A172 (cell line): Measurements from ENCODE around the gene ZBTB45. TPM values are rescaled to one million over a fixed set of nuclear protein-coding genes. Genes with fewer than 3 reads are reported as not detected.
"Not testable (repeated sequence)": the region's sequence is repeated elsewhere in the genome, so short reads cannot be mapped to it uniquely, and the experiment has no call there.

Experiments
- DNase-seq: peaks from one replicate; pipeline ENCODE4 v3.0.0-alpha.2; 2015; ENCODE audit warnings: low spot score
- total RNA-seq: library from RNA; depleted of rRNA; stranded (reverse); fragments of >200 nt; shearing (Covaris generic); gene quantifications from 2 replicates; pipeline ENCODE4 v1.2.3, GENCODE V29; 2014

Gene ZBTB45
- total RNA-seq, 1 experiment from 2014 or later = 11.9 TPM

DNA sequence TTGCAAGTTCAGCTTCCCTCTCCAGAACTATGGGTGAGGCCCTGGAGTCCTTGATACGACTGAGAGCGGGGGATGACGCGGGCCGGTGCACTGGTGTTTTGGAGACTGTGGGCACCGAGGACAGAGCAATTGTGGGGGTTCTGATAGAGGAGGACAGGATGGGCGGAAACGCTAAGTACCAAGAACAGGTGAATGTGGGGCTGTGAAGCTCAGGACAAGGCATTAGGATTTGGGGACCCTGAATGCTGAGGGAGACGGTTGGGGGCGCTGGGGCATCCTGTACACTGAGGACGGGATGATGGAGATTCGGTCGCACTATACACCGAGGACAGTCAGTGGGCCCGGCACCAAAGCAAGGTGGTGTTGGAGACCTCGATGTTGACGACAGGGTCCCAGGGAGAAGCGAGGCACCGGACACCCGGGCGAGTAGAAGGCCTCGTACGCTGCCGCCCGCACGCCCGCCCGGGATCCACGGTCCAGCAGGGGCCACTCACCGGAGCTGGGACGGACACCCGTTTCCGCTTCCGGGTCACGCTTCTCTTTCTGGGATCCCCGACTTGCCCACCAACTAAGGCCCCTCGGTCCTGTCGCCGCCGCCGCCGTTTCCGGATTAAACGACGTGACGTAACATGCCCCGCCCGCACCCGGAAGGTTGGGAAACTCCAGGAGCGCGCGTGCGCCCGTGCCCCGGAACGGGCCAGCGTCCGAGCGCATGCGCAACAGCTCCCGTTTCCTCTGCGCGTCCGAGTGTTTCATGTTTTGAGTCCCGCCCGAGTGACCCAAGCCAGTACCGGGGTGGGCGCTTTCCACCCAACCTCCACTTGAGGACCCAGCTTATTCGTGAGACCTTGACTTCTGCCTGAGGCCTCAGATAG is 35.1 kb upstream of the ZBTB45 start, which contains the start of gene CHMP2A:
TSS of gene CHMP2A (minus strand) at position 612 of the 875 bp plus-strand sequence. CDS start 893 bp downstream, outside the sequence.
- peak; percentile 66 for DNase-seq

GRCh38 chr19:58553799-58554493 is 34.3 kb upstream of the ZBTB45 start:
- DNase-seq = no peak

- no peak for DNase-seq
Observed at GRCh38 chr19:58552655-58553054, 33.0 kb upstream of the ZBTB45 start.

GRCh38 chr19:58551577-58552471 is 32.2 kb upstream of the ZBTB45 start:
- DNase-seq = no peak

- DNase-seq = no peak
Observed at GRCh38 chr19:58551123-58551497, 31.5 kb upstream of the ZBTB45 start.

GRCh38 chr19:58550362-58551122 is 30.9 kb upstream of the ZBTB45 start:
- DNase-seq = no peak

DNA sequence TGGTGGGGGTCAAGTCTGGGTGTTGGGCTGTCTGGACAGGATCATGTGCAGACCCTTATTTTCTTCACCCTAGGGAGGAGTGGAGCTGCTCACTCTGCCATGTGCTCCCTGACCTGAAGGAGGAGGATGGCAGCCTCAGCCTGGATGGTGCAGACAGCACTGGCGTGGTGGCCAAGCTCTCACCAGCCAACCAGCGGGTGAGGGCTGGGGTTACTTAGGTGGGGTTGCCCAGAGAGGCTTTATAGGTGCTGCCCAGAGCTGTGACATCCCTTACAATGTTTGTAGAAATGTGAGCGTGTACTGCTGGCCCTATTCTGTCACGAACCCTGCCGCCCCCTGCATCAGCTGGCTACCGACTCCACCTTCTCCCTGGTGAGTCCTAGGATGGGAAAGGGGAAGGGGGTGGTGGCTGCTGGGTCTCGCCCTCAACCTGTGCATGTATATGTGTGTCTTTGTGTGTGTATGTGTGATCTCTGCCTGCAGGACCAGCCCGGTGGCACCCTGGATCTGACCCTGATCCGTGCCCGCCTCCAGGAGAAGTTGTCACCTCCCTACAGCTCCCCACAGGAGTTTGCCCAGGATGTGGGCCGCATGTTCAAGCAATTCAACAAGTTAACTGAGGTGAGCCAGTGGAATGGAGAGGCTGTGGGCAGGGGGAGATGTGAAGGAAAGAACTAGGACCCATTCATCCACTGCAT is 30.2 kb upstream of the ZBTB45 start:
- no peak for DNase-seq

DNA sequence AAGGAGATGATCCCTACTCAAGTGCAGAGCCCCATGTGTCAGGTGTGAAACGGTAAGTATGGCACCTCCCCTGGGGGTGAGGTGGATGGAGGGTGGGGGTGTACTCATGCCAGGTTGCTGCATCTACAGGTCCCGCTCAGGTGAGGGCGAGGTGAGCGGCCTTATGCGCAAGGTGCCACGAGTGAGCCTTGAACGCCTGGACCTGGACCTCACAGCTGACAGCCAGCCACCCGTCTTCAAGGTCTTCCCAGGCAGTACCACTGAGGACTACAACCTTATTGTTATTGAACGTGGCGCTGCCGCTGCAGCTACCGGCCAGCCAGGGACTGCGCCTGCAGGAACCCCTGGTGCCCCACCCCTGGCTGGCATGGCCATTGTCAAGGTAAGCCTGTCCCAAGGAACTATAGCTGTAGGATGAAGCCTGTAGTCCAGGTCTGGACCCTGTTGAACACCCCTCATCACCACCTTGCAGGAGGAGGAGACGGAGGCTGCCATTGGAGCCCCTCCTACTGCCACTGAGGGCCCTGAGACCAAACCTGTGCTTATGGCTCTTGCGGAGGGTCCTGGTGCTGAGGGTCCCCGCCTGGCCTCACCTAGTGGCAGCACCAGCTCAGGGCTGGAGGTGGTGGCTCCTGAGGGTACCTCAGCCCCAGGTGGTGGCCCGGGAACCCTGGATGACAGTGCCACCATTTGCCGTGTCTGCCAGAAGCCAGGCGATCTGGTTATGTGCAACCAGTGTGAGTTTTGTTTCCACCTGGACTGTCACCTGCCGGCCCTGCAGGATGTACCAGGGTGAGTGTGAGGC is 29.5 kb upstream of the ZBTB45 start:
- no peak for DNase-seq

- no peak for DNase-seq
Observed at GRCh38 chr19:58547323-58548312, 28.0 kb upstream of the ZBTB45 start.

DNA sequence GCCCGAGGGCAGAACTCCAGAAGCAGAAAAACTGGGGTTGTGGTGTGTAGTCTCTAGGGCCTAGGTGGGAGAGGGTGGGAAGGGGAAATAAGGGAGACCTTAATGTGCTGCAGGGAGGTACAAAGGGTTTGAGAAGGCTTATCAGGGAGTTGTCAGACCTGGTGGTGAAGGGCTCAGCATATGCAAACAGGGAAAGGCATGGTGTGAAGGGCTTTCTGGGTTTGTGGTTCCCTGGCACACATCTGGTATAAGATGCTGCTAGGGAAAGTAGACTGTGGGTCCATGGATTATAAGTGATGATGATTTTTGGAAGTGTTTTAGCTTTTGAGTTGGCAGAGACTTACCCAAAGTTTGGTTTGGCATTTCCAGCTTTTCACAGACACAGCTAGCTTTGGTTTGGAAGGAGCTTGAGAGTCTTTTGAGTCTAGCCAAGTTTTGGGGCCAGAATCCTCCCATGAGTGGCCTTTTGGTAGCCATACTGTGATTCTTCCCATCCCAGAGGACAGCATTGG is 26.5 kb upstream of the ZBTB45 start:
- no peak for DNase-seq

- DNase-seq = no peak
Observed at GRCh38 chr19:58545286-58546018, 25.8 kb upstream of the ZBTB45 start.

GRCh38 chr19:58544591-58545285 is 25.1 kb upstream of the ZBTB45 start:
- DNase-seq = peak; percentile 36

GRCh38 chr19:58543826-58544590 is 24.4 kb upstream of the ZBTB45 start, which contains the start of gene TRIM28:
Gene TRIM28 (plus strand): TSS chr19:58544064. CDS start chr19:58544758, 694 bp downstream.
- peak; percentile 100 for DNase-seq

- not testable (repeated sequence) for DNase-seq
Observed at GRCh38 chr19:58542641-58543372, 23.2 kb upstream of the ZBTB45 start.

DNA sequence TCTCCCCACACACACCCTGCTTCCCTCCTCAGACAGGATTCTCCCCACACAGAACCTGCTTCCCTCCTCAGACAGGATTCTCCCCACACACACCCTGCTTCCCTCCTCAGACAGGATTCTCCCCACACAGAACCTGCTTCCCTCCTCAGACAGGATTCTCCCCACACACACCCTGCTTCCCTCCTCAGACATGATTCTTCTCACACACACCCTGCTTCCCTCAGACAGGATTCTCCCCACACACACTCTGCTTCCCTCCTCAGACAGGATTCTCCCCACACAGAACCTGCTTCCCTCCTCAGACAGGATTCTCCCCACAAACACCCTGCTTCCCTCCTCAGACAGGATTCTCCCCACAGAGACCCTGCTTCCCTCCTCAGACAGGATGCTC is 19.6 kb upstream of the ZBTB45 start:
- DNase-seq = not testable (repeated sequence)
